Dermis blood vessel endothelial cell (primary cell): ENCODE measurements around the gene ASAH2. TPM values are rescaled to one million over a fixed set of nuclear protein-coding genes. Genes with fewer than 3 reads are reported as not detected.

Source experiments
- total RNA-seq: library from RNA; depleted of rRNA; stranded (reverse); fragments of >200 nt; gene quantifications from 2 replicates; pipeline ENCODE4 v1.2.3, GENCODE V29; 2014

The ASAH2 gene
- total RNA-seq, 1 donor from 2014 or later: under 0.01 TPM

Other genes starting within 250 kb of the ASAH2 start
- 45.3 and 61.3 TPM in 2 replicates for gene WASHC2A, start 183.6 kb downstream of the ASAH2 start, total RNA-seq